ENCODE results near the gene MAN2A1.
"Not testable (repeated sequence)": the region's sequence is repeated elsewhere in the genome, so short reads cannot be mapped to it uniquely, and the experiment has no call there.

Gene MAN2A1

GRCh38 chr5:109756543-109757185, 66.9 kb downstream of the MAN2A1 start:
- TF ChIP-seq, protein P1, sequence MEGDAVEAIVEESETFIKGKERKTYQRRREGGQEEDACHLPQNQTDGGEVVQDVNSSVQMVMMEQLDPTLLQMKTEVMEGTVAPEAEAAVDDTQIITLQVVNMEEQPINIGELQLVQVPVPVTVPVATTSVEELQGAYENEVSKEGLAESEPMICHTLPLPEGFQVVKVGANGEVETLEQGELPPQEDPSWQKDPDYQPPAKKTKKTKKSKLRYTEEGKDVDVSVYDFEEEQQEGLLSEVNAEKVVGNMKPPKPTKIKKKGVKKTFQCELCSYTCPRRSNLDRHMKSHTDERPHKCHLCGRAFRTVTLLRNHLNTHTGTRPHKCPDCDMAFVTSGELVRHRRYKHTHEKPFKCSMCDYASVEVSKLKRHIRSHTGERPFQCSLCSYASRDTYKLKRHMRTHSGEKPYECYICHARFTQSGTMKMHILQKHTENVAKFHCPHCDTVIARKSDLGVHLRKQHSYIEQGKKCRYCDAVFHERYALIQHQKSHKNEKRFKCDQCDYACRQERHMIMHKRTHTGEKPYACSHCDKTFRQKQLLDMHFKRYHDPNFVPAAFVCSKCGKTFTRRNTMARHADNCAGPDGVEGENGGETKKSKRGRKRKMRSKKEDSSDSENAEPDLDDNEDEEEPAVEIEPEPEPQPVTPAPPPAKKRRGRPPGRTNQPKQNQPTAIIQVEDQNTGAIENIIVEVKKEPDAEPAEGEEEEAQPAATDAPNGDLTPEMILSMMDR (IDR thresholded peaks at IDR 0.05; ENCODE audit: control insufficient read depth, extremely low read depth, insufficient read depth) = no peak
- no peak overlapping the region for H3K4me3 ChIP-seq (ENCODE audit: low read depth, low read length)
- no peak for DNase-seq (ENCODE audit: low read depth)

DNA sequence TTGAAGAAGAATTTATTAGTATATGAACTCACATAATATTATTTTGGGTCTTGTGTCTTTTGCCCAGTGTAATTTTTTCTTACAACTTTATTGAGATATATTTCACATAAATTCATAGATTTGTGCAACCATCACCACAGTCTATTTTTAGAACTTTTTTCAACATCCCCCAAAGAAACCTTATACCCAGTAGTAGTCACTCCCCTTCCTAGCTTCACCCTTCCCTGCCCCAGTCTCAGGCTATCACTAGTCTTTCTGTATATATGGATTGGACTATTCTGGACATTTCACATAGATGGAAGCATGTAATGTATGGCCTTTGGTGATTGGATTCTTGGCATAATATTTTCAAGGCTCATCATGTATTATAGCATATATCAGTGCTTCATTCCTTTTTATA, 67.8 kb downstream of the MAN2A1 start:
- no peak overlapping the region for H3K4me3 ChIP-seq (ENCODE audit: low read depth, low read length)
- TF ChIP-seq, protein P1 (IDR thresholded peaks at IDR 0.05; ENCODE audit: control insufficient read depth, extremely low read depth, insufficient read depth) = no peak
- no peak for DNase-seq (ENCODE audit: low read depth)

- no peak for DNase-seq (ENCODE audit: low read depth)
- no peak overlapping the region for H3K4me3 ChIP-seq (ENCODE audit: low read depth, low read length)
- TF ChIP-seq, protein P1 (IDR thresholded peaks at IDR 0.05; ENCODE audit: control insufficient read depth, extremely low read depth, insufficient read depth) = no peak
Observed at GRCh38 chr5:109759306-109759705, 69.6 kb downstream of the MAN2A1 start.

DNA sequence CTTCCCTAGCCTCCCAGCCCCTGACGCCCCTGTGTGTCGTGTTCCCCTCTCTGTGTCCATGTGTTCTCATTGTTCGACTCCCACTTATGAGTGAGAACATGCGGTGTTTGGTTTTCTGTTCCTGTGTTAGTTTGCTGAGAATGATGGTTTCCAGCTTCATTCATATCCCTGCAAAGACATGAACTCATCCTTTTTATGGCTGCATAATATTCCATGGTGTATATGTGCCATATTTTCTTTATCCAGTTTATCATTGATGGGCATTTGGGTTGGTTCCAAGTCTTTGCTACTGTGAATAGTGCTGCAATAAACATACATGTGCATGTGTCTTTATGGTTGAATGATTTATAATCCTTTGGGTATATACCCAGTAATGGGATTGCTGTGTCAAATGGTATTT, 70.4 kb downstream of the MAN2A1 start:
- DNase-seq (ENCODE audit: low read depth); H3K4me3 ChIP-seq (ENCODE audit: low read depth, low read length): not testable (repeated sequence)

DNA sequence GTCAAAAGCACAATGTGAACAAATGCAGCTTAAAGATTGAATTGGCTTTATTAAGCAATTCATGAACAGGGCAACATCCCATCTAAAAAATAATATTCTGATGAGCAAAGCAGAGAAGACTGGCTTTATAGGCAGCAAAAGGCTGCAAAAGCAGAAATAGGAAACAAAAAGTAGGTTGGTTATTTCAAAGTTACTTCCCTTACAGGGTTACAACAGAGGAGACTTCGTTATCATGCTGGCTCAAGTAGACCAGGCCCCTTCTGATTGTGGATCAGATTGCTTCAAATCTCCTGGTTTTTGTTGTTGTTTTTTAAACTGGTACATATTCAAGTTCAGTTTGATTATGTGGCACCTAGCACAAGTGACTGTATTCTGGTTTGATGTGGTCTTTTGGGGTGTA, 73.1 kb downstream of the MAN2A1 start:
- no peak overlapping the region for H3K4me3 ChIP-seq (ENCODE audit: low read depth, low read length)
- TF ChIP-seq, protein P1 (IDR thresholded peaks at IDR 0.05; ENCODE audit: control insufficient read depth, extremely low read depth, insufficient read depth) = no peak
- no peak for DNase-seq (ENCODE audit: low read depth)

DNA sequence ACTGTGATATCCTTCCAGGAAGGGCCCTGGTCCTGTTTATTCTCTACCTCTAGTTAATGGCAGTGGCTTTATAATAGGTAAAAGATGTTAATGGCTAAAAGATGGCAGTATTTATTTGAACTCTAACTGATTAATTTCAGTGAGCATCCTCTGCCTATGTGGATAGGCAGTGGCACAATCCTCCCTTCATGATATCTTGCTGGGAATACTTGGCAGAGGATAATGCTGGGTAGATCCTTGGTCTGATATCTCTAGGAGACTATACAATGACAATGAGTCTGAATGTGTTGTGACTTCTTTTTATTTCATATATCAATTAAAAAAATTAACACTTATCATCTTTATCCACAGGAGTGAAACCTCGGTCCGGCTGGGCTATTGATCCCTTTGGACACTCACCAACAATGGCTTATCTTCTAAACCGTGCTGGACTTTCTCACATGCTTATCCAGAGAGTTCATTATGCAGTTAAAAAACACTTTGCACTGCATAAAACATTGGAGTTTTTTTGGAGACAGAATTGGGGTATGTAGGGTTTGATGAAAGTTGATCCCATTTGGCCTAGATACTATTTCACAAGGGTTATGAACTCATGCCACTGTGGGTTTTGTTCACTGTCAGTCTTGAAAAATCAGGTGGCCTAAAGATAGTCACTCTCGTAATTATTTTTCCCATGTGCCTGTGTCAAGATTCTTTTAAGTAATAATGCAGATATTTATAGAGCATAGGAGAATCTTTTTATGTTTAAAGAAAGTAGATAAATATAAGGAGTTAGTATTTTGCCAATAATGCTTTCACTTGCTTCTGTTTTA, 77.7 kb downstream of the MAN2A1 start:
- TF ChIP-seq, protein P1 (IDR thresholded peaks at IDR 0.05; ENCODE audit: control insufficient read depth, extremely low read depth, insufficient read depth) = no peak
- DNase-seq (ENCODE audit: low read depth) = no peak
- no peak overlapping the region for H3K4me3 ChIP-seq (ENCODE audit: low read depth, low read length)

DNA sequence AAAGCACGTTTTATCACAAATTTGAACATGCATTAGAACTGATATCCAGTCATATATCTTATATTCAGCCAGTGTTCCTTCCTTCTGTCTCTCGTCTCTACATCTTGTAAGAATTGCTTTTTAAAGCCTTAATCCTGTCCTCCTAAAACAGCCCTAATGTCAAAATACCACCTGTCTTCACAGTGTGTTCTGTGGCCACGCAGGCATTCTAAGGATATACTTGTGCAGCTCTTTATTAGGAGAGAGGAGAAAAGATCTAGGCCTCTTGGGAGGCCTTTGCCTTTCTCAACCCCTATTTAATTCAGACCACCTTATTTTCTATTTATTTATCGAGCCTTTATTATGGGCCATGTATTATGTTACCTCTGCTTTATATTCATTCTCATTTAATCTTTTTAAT, 78.3 kb downstream of the MAN2A1 start:
- no peak for DNase-seq (ENCODE audit: low read depth)
- TF ChIP-seq, protein P1 (IDR thresholded peaks at IDR 0.05; ENCODE audit: control insufficient read depth, extremely low read depth, insufficient read depth) = no peak
- no peak overlapping the region for H3K4me3 ChIP-seq (ENCODE audit: low read depth, low read length)

Data from LNCaP clone FGC (cell line).